PC-9 (cell line): ENCODE results near the gene CD1D.
A peak's percentile ranks its signal among the peaks of the same experiment; 100 is the strongest.

Source experiments
- EZH2 ChIP-seq: fragments of 200-600 bp; sonication (generic); IDR thresholded peaks from 2 replicates; pipeline ENCODE4 v1.8.0; 2017; ENCODE audit warnings: antibody characterized with exemption, low read depth
- TF ChIP-seq, protein P1 (sequence below): fragments of 200-600 bp; sonication (generic); conservative IDR thresholded peaks from 2 replicates; pipeline ENCODE4 v1.6.1; 2017; ENCODE audit warnings: mixed run types, antibody characterized with exemption, mild to moderate bottlenecking, moderate library complexity

DNA sequence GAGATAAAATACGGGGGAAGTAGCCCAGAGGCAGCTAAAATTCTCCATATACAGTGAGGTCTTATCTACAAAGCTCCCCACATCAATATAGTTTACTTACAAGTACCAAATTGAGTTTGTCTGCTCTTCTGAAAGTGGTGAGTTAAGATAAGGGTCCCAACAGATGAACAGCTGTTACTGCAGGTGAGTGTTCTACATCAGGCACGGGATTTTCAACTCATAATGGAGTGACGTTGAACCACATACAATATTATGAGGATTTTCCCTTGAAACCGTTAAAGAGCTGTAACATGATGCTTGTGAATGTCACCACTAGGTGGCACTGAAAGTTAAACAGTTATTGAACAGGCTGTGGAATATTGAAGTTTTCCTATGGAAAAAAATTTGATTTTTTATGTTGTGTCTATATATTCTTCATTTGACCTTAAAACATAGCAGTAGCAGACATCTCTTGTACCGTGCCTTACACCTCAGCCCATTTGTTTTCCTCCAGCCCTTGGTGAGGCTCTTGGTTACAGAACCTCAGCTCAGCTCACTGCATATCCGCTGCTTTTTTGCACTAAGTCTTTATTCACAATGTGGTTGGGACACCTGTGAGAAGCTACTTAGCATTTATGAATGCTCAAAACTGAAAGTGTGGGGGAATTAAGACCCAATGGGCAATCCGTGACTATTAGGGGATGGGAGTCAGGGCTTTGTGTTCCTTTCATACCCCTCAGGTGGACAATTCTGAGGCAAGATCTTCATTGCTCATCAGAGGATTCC is 23.2 kb downstream of the CD1D start:
- TF ChIP-seq, protein P1, sequence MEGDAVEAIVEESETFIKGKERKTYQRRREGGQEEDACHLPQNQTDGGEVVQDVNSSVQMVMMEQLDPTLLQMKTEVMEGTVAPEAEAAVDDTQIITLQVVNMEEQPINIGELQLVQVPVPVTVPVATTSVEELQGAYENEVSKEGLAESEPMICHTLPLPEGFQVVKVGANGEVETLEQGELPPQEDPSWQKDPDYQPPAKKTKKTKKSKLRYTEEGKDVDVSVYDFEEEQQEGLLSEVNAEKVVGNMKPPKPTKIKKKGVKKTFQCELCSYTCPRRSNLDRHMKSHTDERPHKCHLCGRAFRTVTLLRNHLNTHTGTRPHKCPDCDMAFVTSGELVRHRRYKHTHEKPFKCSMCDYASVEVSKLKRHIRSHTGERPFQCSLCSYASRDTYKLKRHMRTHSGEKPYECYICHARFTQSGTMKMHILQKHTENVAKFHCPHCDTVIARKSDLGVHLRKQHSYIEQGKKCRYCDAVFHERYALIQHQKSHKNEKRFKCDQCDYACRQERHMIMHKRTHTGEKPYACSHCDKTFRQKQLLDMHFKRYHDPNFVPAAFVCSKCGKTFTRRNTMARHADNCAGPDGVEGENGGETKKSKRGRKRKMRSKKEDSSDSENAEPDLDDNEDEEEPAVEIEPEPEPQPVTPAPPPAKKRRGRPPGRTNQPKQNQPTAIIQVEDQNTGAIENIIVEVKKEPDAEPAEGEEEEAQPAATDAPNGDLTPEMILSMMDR: peak; percentile 84
- TF ChIP-seq EZH2: no peak
